NB4 (cell line): ENCODE data around the gene KRTAP6-1.

ENCODE experiments used
- DNase-seq: peaks from one replicate; pipeline ENCODE4 v3.0.0; 2010; ENCODE audit warnings: low read depth
- H3K4me3 ChIP-seq: one replicate; pipeline ENCODE4 v1.5.1; 2011; ENCODE audit warnings: mild to moderate bottlenecking, low read depth, low read length, moderate library complexity
- MYC ChIP-seq: IDR thresholded peaks from 2 replicates; pipeline ENCODE4 v1.6.1; 2011; ENCODE audit warnings: low read depth, low read length
- POLR2A ChIP-seq: IDR thresholded peaks from 2 replicates; pipeline ENCODE4 v1.6.1; 2011; ENCODE audit warnings: mild to moderate bottlenecking; ENCODE audit not compliant: insufficient read length; ENCODE audit errors: extremely low read depth
- TF ChIP-seq, protein P1 (sequence below): IDR thresholded peaks from one replicate; pipeline ENCODE4 v1.5.1; 2012; ENCODE audit warnings: low read depth, low read length
- TF ChIP-seq, protein P2 (sequence below): IDR thresholded peaks from 2 replicates; pipeline ENCODE4 v1.6.1; 2011; ENCODE audit warnings: low read depth, low read length

KRTAP6-1 gene

DNA sequence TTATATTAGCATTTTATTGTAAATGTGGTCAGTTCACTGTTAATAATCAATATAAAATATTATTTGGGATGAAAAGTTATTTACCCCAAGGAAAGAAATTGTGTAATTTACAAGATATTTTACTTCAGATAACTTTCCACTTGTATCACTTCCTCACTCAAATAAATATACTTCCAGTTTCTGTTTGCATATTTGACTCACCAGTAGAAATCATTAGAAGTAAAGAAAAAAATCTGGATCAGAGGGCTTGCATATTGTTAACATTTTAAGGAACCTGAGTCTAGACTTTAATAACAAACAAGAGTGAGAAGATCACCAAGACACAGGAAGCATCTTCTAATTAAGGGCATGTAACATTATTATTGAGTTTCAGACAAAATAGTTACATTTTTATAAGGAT, 6.3 kb upstream of the KRTAP6-1 start:
- no peak for TF ChIP-seq MYC
- TF ChIP-seq, protein P1, sequence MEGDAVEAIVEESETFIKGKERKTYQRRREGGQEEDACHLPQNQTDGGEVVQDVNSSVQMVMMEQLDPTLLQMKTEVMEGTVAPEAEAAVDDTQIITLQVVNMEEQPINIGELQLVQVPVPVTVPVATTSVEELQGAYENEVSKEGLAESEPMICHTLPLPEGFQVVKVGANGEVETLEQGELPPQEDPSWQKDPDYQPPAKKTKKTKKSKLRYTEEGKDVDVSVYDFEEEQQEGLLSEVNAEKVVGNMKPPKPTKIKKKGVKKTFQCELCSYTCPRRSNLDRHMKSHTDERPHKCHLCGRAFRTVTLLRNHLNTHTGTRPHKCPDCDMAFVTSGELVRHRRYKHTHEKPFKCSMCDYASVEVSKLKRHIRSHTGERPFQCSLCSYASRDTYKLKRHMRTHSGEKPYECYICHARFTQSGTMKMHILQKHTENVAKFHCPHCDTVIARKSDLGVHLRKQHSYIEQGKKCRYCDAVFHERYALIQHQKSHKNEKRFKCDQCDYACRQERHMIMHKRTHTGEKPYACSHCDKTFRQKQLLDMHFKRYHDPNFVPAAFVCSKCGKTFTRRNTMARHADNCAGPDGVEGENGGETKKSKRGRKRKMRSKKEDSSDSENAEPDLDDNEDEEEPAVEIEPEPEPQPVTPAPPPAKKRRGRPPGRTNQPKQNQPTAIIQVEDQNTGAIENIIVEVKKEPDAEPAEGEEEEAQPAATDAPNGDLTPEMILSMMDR, result no peak
- TF ChIP-seq, protein P2, sequence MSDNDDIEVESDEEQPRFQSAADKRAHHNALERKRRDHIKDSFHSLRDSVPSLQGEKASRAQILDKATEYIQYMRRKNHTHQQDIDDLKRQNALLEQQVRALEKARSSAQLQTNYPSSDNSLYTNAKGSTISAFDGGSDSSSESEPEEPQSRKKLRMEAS, result no peak
- TF ChIP-seq POLR2A, result no peak
- no peak overlapping the region for H3K4me3 ChIP-seq
- DNase-seq, result no peak

DNA sequence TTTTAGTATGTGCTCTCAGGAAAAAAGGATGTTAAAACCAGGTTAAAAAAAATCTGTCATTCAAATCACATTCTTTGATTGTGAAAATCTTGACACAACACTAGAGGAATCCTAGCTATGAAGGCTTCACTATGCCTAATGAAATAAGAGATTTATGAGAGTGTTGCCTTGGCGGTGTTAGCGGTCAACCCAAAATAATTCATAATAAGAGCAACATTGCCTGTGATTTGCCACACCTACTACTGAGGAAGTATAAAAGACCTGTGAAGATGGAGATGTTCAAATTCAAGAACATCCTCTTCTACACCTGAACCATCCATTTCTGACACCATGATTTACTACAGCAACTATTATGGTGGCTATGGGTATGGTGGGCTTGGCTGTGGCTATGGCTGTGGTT, 2.4 kb upstream of the KRTAP6-1 start, which contains the start of gene KRTAP20-1:
Gene KRTAP20-1 (plus strand): TSS at position 301 of the 400 bp plus-strand sequence. CDS start 30 bp downstream, at position 331.
- no peak within 1 kb of the TSS for H3K4me3 ChIP-seq
- TF ChIP-seq POLR2A, result no peak
- TF ChIP-seq, protein P2, result no peak
- TF ChIP-seq, protein P1, result no peak
- no peak for TF ChIP-seq MYC
- DNase-seq, result no peak

DNA sequence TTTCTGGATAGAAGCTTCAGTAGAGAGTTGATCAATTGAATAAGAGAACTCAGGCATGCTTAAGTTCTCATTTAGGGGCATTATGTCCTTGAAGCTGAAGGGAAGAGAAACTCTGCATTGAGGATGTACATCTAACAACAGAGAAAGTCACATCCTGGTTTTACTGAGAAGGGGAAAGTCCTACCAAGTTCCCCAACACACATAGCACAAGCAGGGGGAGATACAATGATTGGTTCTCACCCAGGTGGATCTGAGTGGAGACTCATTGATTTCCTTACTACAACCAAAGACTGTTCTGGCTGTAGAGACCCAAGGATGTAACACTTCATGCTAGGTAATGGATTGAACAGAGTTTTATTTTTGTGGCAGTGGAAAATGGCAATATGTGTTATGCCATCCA, 1.5 kb upstream of the KRTAP6-1 start:
- TF ChIP-seq, protein P2, result no peak
- TF ChIP-seq, protein P1, result no peak
- no peak for TF ChIP-seq POLR2A
- TF ChIP-seq MYC, result no peak
- no peak overlapping the region for H3K4me3 ChIP-seq
- DNase-seq, result no peak

DNA sequence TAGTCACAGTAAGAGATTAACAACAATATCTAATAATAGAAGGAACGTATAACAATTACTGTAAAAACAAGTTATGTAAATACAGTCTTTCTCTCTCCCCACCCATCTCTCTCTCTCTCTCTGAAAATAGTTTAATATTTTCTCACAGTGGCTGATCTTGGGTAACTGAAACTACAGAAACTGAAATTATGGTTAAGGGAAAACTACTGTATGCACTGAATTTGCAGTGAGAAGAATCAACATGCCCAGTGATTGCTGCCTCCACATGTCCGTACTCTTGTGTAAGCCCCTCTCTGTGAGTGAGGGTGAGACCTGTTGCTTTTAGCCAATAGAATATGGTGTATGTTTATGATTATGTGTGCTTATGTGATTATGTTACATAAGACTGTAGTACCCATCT, 1.6 kb downstream of the KRTAP6-1 start:
- no peak overlapping the region for H3K4me3 ChIP-seq
- TF ChIP-seq, protein P2, result no peak
- TF ChIP-seq, protein P1, result no peak
- TF ChIP-seq POLR2A, result no peak
- TF ChIP-seq MYC, result no peak
- DNase-seq, result no peak

DNA sequence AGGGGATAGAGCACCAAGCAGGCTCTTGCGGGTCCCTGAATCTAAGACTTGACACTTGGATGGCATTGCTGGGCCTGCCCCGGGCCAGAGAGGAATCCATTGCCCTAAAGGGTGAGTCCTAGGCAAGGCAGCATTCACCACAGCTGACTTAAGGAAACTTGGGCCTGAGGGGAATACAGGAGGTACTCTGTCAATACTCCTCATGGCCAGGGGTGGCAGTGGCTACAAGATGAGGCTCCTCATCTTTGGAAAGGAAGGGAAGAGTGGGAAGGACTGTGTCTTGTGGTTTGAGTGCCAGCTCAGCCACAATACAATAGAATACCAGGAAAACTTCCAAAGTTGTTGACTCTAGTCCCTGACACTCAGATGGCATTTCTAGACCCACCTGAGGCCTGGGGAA, 7.8 kb downstream of the KRTAP6-1 start:
- TF ChIP-seq, protein P1, result no peak
- no peak for TF ChIP-seq POLR2A
- TF ChIP-seq, protein P2, result no peak
- DNase-seq, result no peak
- H3K4me3 ChIP-seq, result no peak overlapping the region
